Measurements from ENCODE around the gene DOCK8. TPM values are rescaled to one million over a fixed set of nuclear protein-coding genes. Genes with fewer than 3 reads are reported as not detected.

The DOCK8 gene
- total RNA-seq, 1 experiment from 2014 or later: 15.2 TPM

DNA sequence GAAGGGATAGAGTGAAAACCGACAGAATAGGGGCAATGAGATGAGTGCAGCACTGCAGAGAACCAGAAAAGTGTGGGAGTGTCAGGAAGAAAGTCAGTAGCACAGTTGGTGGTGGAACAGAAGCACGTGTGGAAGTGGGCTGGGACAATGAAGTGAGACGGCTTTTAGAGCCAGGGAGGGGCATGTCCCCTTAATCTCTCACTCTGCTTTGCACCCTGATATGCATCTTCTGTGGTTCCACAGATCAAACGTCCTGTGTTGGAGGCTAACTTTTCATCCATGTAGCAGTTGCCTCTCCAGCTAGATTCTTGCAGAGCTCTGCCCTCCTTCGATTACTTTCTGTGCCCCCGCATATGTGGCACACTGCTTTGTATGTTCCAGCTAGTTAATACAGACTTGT is 163.6 kb downstream of the DOCK8 start:
- Mint-ChIP-seq H3K27ac (ENCODE audit: unreplicated experiment) (no peak overlapping the region), H3K27me3 (ENCODE audit: insufficient read depth, unreplicated experiment) (no peaks in the 10 kb centered on the region), H3K9me3 (ENCODE audit: unreplicated experiment) (no peaks in the 10 kb centered on the region), H3K4me3 (ENCODE audit: unreplicated experiment) (no peak overlapping the region), H3K36me3 (ENCODE audit: insufficient read depth, unreplicated experiment) (no peaks in the 10 kb centered on the region), H3K4me1 (ENCODE audit: low read depth, unreplicated experiment) (peaks cover 23% of the 10 kb centered on the region)
- no peak for DNase-seq
- ChIA-PET POLR2A (no interaction called here), CTCF (no interaction called here)
- Histone ChIP-seq H3K4me1 (peaks cover 19% of the 10 kb centered on the region), H3K9me3 (no peaks in the 10 kb centered on the region), H3K36me3 (ENCODE audit: control insufficient read depth, insufficient read depth, low read length) (no peaks in the 10 kb centered on the region), H3K27me3 (replicated peaks; ENCODE audit: control insufficient read depth, insufficient read depth, low read length) (no peaks in the 10 kb centered on the region), H3K4me3 (ENCODE audit: low read depth, low read length) (no peak overlapping the region)
- TF ChIP-seq, protein P1, sequence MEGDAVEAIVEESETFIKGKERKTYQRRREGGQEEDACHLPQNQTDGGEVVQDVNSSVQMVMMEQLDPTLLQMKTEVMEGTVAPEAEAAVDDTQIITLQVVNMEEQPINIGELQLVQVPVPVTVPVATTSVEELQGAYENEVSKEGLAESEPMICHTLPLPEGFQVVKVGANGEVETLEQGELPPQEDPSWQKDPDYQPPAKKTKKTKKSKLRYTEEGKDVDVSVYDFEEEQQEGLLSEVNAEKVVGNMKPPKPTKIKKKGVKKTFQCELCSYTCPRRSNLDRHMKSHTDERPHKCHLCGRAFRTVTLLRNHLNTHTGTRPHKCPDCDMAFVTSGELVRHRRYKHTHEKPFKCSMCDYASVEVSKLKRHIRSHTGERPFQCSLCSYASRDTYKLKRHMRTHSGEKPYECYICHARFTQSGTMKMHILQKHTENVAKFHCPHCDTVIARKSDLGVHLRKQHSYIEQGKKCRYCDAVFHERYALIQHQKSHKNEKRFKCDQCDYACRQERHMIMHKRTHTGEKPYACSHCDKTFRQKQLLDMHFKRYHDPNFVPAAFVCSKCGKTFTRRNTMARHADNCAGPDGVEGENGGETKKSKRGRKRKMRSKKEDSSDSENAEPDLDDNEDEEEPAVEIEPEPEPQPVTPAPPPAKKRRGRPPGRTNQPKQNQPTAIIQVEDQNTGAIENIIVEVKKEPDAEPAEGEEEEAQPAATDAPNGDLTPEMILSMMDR (IDR thresholded peaks at IDR 0.05; ENCODE audit: insufficient read depth in 1 of 2, low read depth in 1 of 2, low read length in 1 of 2, severe bottlenecking in 1 of 2, unreplicated experiment in 1 of 2): no peak
- no TSS peak for BruUV-seq (replicated peaks)
- intact Hi-C loops (cut with micrococcal nuclease; ENCODE audit: unreplicated experiment): no loop called here

DNA sequence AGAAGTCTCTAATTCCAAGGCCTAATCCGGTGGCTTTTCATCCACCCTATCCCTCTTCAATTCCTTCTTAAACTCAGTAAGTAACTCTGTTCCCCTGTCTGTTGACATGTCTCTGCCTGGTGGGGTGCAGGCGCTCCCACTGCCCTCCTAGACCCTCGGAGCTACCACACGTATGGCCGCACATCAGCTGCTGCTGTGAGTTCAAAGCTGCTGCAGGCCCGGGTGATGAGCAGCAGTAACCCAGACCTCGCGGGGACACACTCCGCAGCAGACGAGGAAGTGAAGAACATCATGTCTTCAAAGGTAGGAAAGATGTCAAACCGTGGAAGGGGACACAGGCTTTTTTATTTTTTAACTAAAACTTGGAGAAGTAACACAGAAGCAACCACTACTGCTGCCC is 167.7 kb downstream of the DOCK8 start:
- Mint-ChIP-seq H3K4me1 (ENCODE audit: low read depth, unreplicated experiment) (no peaks in the 10 kb centered on the region), H3K4me3 (ENCODE audit: unreplicated experiment) (no peak overlapping the region), H3K9me3 (ENCODE audit: unreplicated experiment) (no peaks in the 10 kb centered on the region), H3K27ac (ENCODE audit: unreplicated experiment) (no peak overlapping the region), H3K36me3 (ENCODE audit: insufficient read depth, unreplicated experiment) (no peaks in the 10 kb centered on the region), H3K27me3 (ENCODE audit: insufficient read depth, unreplicated experiment) (no peaks in the 10 kb centered on the region)
- no TSS peak for BruUV-seq (replicated peaks)
- Histone ChIP-seq H3K4me3 (ENCODE audit: low read depth, low read length) (no peak overlapping the region), H3K27me3 (replicated peaks; ENCODE audit: control insufficient read depth, insufficient read depth, low read length) (no peaks in the 10 kb centered on the region), H3K9me3 (no peaks in the 10 kb centered on the region), H3K4me1 (peaks cover 7% of the 10 kb centered on the region; the same call in 1 of the 2 replicates), H3K36me3 (ENCODE audit: control insufficient read depth, insufficient read depth, low read length) (no peaks in the 10 kb centered on the region)
- ChIA-PET CTCF (interaction anchor here (0.5 kb wide), 1 partner anchor 615 kb away, joined by 4 read pairs; no protein-coding TSS in a partner anchor), POLR2A (no interaction called here)
- intact Hi-C loops (cut with micrococcal nuclease; ENCODE audit: unreplicated experiment): loop anchor here (10.0 kb wide), 1 partner anchor 622 kb away; no protein-coding TSS in a partner anchor
- DNase-seq: no peak
- TF ChIP-seq, protein P1 (IDR thresholded peaks at IDR 0.05; ENCODE audit: insufficient read depth in 1 of 2, low read depth in 1 of 2, low read length in 1 of 2, severe bottlenecking in 1 of 2, unreplicated experiment in 1 of 2): no peak

DNA sequence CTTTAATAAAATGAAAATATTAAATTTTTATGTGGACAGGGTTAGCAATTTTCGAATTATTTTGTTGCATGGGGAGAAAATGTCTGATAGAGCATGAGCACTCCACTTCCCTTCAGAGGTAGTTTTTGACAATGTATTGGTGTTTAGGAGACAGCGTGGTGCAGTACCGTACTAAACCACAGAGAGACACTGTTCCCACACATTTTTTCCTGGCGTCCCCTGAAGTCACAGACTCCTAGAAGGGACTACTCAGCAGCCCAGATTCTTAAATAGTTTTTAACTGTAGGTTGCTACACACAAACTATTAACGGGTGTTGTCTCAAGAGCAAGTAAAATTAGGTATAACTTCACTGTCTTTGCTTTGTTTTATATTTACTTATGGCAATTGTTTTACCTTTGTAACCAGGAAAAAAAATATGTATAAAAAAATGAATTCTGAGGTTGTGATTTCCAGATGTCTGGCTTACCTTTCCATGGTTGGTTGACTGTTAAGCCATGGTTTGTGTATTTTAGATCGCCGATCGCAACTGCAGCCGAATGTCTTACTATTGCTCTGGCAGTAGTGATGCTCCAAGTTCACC is 171.2 kb downstream of the DOCK8 start:
- Mint-ChIP-seq H3K27me3 (ENCODE audit: insufficient read depth, unreplicated experiment) (no peaks in the 10 kb centered on the region), H3K9me3 (ENCODE audit: unreplicated experiment) (no peaks in the 10 kb centered on the region), H3K4me3 (ENCODE audit: unreplicated experiment) (no peak overlapping the region), H3K36me3 (ENCODE audit: insufficient read depth, unreplicated experiment) (no peaks in the 10 kb centered on the region), H3K4me1 (ENCODE audit: low read depth, unreplicated experiment) (no peaks in the 10 kb centered on the region), H3K27ac (ENCODE audit: unreplicated experiment) (no peak overlapping the region)
- POLR2A ChIA-PET: no interaction called here
- Histone ChIP-seq H3K9me3 (no peaks in the 10 kb centered on the region), H3K27me3 (replicated peaks; ENCODE audit: control insufficient read depth, insufficient read depth, low read length) (no peaks in the 10 kb centered on the region), H3K4me1 (peaks cover 13% of the 10 kb centered on the region; the same call in 1 of the 2 replicates), H3K36me3 (ENCODE audit: control insufficient read depth, insufficient read depth, low read length) (no peaks in the 10 kb centered on the region), H3K4me3 (ENCODE audit: low read depth, low read length) (no peak overlapping the region)
- CTCF ChIA-PET: no interaction called here
- intact Hi-C loops (cut with micrococcal nuclease; ENCODE audit: unreplicated experiment): loop anchor here (1.0 to 10.0 kb wide), 9 partner anchors 39 to 619 kb away; partner anchors contain the start of gene KANK1
- TF ChIP-seq, protein P1 (IDR thresholded peaks at IDR 0.05; ENCODE audit: insufficient read depth in 1 of 2, low read depth in 1 of 2, low read length in 1 of 2, severe bottlenecking in 1 of 2, unreplicated experiment in 1 of 2): peak; percentile 82 to 83
- peak; percentile 55 to 63 for DNase-seq
- BruUV-seq (replicated peaks): no TSS peak

All from Caco-2 (cell line).